HCT116 (cell line): ENCODE results near the gene SCFD2. TPM values are rescaled to one million over a fixed set of nuclear protein-coding genes. Genes with fewer than 3 reads are reported as not detected.

Experiments used
- ATAC-seq: fragments of 200-7000 bp; cut with Tn5 transposase; 2 replicates; pipeline ENCODE4 v1.9.1; 2020; ENCODE audit warnings: mild to moderate bottlenecking, moderate library complexity
- BruUV-seq: library from RNA; stranded (reverse); fragments of 400-500 nt; replicated peaks from 2 replicates; lab custom pipeline; 2021; lab: Mats Ljungman, UMichigan
- CTCF ChIA-PET: fragments of 300-600 bp; sonication (Branson Sonifier 250); formaldehyde crosslinking; loops from one replicate; lab custom pipeline; 2021; ENCODE audit warnings: antibody characterized with exemption; lab: Charles Lee
- POLR2A ChIA-PET: fragments of 300-600, 350-600 bp; sonication (Branson Sonifier 250); formaldehyde crosslinking; loops from one replicate; lab custom pipeline; 2021; ENCODE audit warnings: antibody characterized with exemption; lab: Charles Lee
- RAD21 ChIA-PET, 2 experiments: fragments of 300-600 bp; sonication (Branson Sonifier 250); formaldehyde crosslinking; loops; one replicate each; lab custom pipeline; 2023; ENCODE audit warnings: low total read pairs in 2 of 2; ENCODE audit not compliant: uncharacterized antibody in 2 of 2, unreplicated experiment in 2 of 2, low non-redundant PET in 1 of 2; lab: Charles Lee
- DNase-seq: peaks from one replicate; pipeline ENCODE4 v3.0.0-alpha.2; 2010; ENCODE audit warnings: low read depth, low spot score
- H2AFZ ChIP-seq: fragments of 200-600 bp; shearing (Covaris generic), sonication (generic); 2 replicates; pipeline ENCODE4 v1.6.1; 2017; ENCODE audit warnings: low read depth, mixed run types, mixed read lengths, antibody characterized with exemption, low read length; ENCODE audit not compliant: poor library complexity, severe bottlenecking
- H3K27ac ChIP-seq: 2 replicates; pipeline ENCODE4 v1.5.1; 2012; ENCODE audit warnings: low read depth, low read length
- H3K27me3 ChIP-seq: fragments of 200-600 bp; sonication (generic); 2 replicates; pipeline ENCODE4 v1.6.1; 2016; ENCODE audit warnings: mixed run types, low read length, mixed read lengths; ENCODE audit not compliant: insufficient read depth
- H3K36me3 ChIP-seq, 2 experiments: fragments of 200-500 bp in 1 of 2; fragments of 200-600 bp in 1 of 2; sonication (Bioruptor generic) in 1 of 2; sonication (generic) in 1 of 2; 2 replicates each; pipeline versions ENCODE4 v1.5.1 to v1.6.1; 2014 to 2016; ENCODE audit warnings: low read length in 2 of 2, inconsistent platforms in 1 of 2, mixed read lengths in 1 of 2, mixed run types in 1 of 2; ENCODE audit not compliant: insufficient read depth in 2 of 2, control insufficient read depth in 1 of 2
- H3K4me1 ChIP-seq, 2 experiments: fragments of 200-600 bp in 1 of 2; sonication (generic) in 1 of 2; 2 replicates each; pipeline versions ENCODE4 v1.5.1 to v1.6.1; 2012 to 2017; ENCODE audit warnings: low read length in 2 of 2, inconsistent platforms in 1 of 2, mild to moderate bottlenecking in 1 of 2, mixed read lengths in 1 of 2, mixed run types in 1 of 2, moderate library complexity in 1 of 2; ENCODE audit not compliant: insufficient read depth in 2 of 2, control insufficient read depth in 1 of 2
- H3K4me2 ChIP-seq: fragments of 200-600 bp; sonication (generic); 2 replicates; pipeline ENCODE4 v1.6.1; 2017; ENCODE audit warnings: mixed run types, low read length, mixed read lengths
- H3K4me3 ChIP-seq, 2 experiments: fragments of 200-600 bp in 1 of 2; sonication (generic) in 1 of 2; replicated peaks in 1 of 2; 2 replicates each; pipeline ENCODE4 v1.5.1; 2011 to 2016; ENCODE audit warnings: low read length in 2 of 2, control low read depth in 1 of 2, low read depth in 1 of 2, mild to moderate bottlenecking in 1 of 2, mixed read lengths in 1 of 2, mixed run types in 1 of 2
- H3K79me2 ChIP-seq: fragments of 200-600 bp; sonication (generic); 2 replicates; pipeline ENCODE4 v1.6.1; 2017; ENCODE audit warnings: mild to moderate bottlenecking, mixed run types, low read length, moderate library complexity, mixed read lengths; ENCODE audit not compliant: insufficient read depth
- H3K9ac ChIP-seq: fragments of 200-600 bp; sonication (generic); 2 replicates; pipeline ENCODE4 v1.6.1; 2016; ENCODE audit warnings: low read length, mixed read lengths
- H3K9me2 ChIP-seq: fragments of 200-600 bp; sonication (generic), shearing (Covaris generic); 2 replicates; pipeline ENCODE4 v1.6.1; 2017; ENCODE audit warnings: mixed run types, mild to moderate bottlenecking, moderate library complexity; ENCODE audit not compliant: insufficient read depth
- H3K9me3 ChIP-seq, 2 experiments: fragments of 200-500 bp in 1 of 2; fragments of 200-600 bp in 1 of 2; sonication (Bioruptor generic) in 1 of 2; sonication (generic) in 1 of 2; 2 replicates each; pipeline ENCODE4 v1.6.1; 2014 to 2017; ENCODE audit warnings: low read length in 2 of 2, mixed read lengths in 2 of 2, inconsistent platforms in 1 of 2, low read depth in 1 of 2, mild to moderate bottlenecking in 1 of 2, mixed run types in 1 of 2, moderate library complexity in 1 of 2; ENCODE audit not compliant: control insufficient read depth in 1 of 2, insufficient read depth in 1 of 2
- H4K20me1 ChIP-seq: fragments of 200-600 bp; sonication (generic), shearing (Covaris generic); 2 replicates; pipeline ENCODE4 v1.6.1; 2017; ENCODE audit warnings: mixed run types, mild to moderate bottlenecking, moderate library complexity; ENCODE audit not compliant: insufficient read depth
- ATF3 ChIP-seq: IDR thresholded peaks from 2 replicates; pipeline ENCODE4 v1.6.1; 2012
- CBX3 ChIP-seq: IDR thresholded peaks from 2 replicates; pipeline ENCODE4 v1.6.1; 2012; ENCODE audit warnings: low read depth
- CEBPB ChIP-seq: IDR thresholded peaks from 2 replicates; pipeline ENCODE4 v1.6.1; 2012; ENCODE audit warnings: low read depth
- EGR1 ChIP-seq: IDR thresholded peaks from 2 replicates; pipeline ENCODE4 v1.6.1; 2012; ENCODE audit warnings: low read depth
- ELF1 ChIP-seq: IDR thresholded peaks from 2 replicates; pipeline ENCODE4 v1.6.1; 2012; ENCODE audit warnings: low read depth, borderline replicate concordance
- EZH2 ChIP-seq: fragments of 200-600 bp; sonication (generic); IDR thresholded peaks from 2 replicates; pipeline ENCODE4 v1.6.1; 2017; ENCODE audit warnings: antibody characterized with exemption, mixed run types
- FOSL1 ChIP-seq: IDR thresholded peaks from 2 replicates; pipeline ENCODE4 v1.6.1; 2012; ENCODE audit warnings: low read depth
- JUND ChIP-seq: IDR thresholded peaks from 2 replicates; pipeline ENCODE4 v1.6.1; 2012
- MAX ChIP-seq: IDR thresholded peaks from 2 replicates; pipeline ENCODE4 v1.6.1; 2012
- POLR2AphosphoS5 ChIP-seq: IDR thresholded peaks from 2 replicates; pipeline ENCODE4 v1.6.1; 2011; ENCODE audit warnings: mild to moderate bottlenecking, low read depth, low read length, moderate library complexity
- RAD21 ChIP-seq: IDR thresholded peaks from 2 replicates; pipeline ENCODE4 v1.6.1; 2012; ENCODE audit warnings: low read depth, mild to moderate bottlenecking
- REST ChIP-seq: IDR thresholded peaks from 2 replicates; pipeline ENCODE4 v1.6.1; 2012; ENCODE audit warnings: low read depth
- SIN3A ChIP-seq: IDR thresholded peaks from 2 replicates; pipeline ENCODE4 v1.6.1; 2012; ENCODE audit warnings: low read depth
- SP1 ChIP-seq: IDR thresholded peaks from 2 replicates; pipeline ENCODE4 v1.6.1; 2012; ENCODE audit warnings: low read depth
- SRF ChIP-seq: IDR thresholded peaks from 2 replicates; pipeline ENCODE4 v1.6.1; 2012; ENCODE audit warnings: low read depth
- TCF7L2 ChIP-seq: IDR thresholded peaks from 2 replicates; pipeline ENCODE4 v1.7.0; 2011; ENCODE audit warnings: borderline replicate concordance, inconsistent platforms; ENCODE audit not compliant: insufficient read depth, insufficient read length; ENCODE audit errors: extremely low read depth
- YY1 ChIP-seq: IDR thresholded peaks from 2 replicates; pipeline ENCODE4 v1.6.1; 2011; ENCODE audit warnings: low read length, low read depth, moderate library complexity, mild to moderate bottlenecking; ENCODE audit not compliant: insufficient replicate concordance; ENCODE audit errors: extremely low read depth
- ZFX ChIP-seq: fragments of 450-650 bp; IDR thresholded peaks from 2 replicates; pipeline ENCODE4 v1.6.1; 2017
- intact Hi-C: fragments of 100-400 bp; cut with micrococcal nuclease; formaldehyde crosslinking; loops from 2 replicates; pipeline ENCODE4 v1.10.0; 2022
- total RNA-seq: library from RNA; stranded (reverse); gene quantifications from one replicate; pipeline ENCODE4 v1.2.1, GENCODE V29; 2021; ENCODE audit not compliant: unreplicated experiment

SCFD2 gene
- total RNA-seq, 1 experiment from 2014 or later, result 13.6 TPM

DNA sequence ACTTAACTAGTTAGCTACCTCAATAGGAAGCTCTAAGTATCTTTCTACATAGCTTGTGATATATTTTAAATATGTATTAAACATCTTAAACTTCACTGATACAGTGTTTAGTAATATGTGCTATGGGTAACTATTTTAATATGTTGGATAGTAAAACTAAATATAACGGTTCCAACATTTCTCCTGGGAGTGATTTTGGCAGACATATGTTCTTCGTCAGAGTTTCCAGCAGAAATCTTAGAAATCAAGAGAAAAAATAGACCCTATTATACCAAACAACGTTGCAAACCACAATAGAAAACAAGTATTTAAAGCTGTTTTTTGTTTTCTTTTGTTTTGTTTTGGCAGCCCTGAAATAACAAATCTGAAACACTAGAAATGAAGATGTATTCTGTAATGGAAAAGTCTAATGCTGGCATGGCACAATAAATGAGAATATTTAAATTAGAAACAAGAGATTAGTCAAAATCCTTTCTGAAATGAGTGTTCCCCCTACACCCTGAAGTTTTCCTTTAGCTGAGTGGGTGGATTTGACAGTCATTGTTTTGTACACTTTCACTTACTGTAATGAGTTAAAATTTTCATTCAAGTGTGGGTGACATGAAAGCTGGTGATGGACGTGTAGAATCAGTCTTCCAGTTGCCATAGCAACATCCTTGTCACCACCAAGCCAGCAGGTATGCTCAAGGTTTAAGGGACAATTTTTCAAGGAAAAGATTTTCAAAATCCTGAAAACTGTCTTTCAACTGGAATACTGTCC, 233.5 kb downstream of the SCFD2 start:
- no peaks in the 10 kb centered on the region for H3K79me2 ChIP-seq
- H3K27ac ChIP-seq, result no peak overlapping the region
- no peak overlapping the region for H3K4me2 ChIP-seq
- H4K20me1 ChIP-seq, result no peaks in the 10 kb centered on the region
- no peaks in the 10 kb centered on the region for H3K4me1 ChIP-seq
- BruUV-seq, result no TSS peak
- ChIA-PET RAD21 (no interaction called here), CTCF (no interaction called here), POLR2A (no interaction called here)
- no peak overlapping the region for H3K9ac ChIP-seq
- ATAC-seq, result no peak
- H3K9me2 ChIP-seq, result no peaks in the 10 kb centered on the region
- no peak overlapping the region for H3K4me3 ChIP-seq
- TF ChIP-seq SIN3A (no peak), ZFX (no peak), EGR1 (no peak), CEBPB (no peak), CBX3 (no peak), ATF3 (no peak), EZH2 (no peak)
- DNase-seq, result no peak
- H3K27me3 ChIP-seq, result no peaks in the 10 kb centered on the region
- H3K9me3 ChIP-seq, result no peaks in the 10 kb centered on the region
- no peak overlapping the region for H2AFZ ChIP-seq
- intact Hi-C loops, result no loop called here
- no peaks in the 10 kb centered on the region for H3K36me3 ChIP-seq

GRCh38 chr4:53131562-53131925, 234.3 kb downstream of the SCFD2 start:
- no peaks in the 10 kb centered on the region for H3K4me1 ChIP-seq
- no peak overlapping the region for H3K27ac ChIP-seq
- ChIA-PET RAD21 (no interaction called here), POLR2A (no interaction called here), CTCF (no interaction called here)
- no peaks in the 10 kb centered on the region for H4K20me1 ChIP-seq
- H3K9me2 ChIP-seq, result no peaks in the 10 kb centered on the region
- H3K4me3 ChIP-seq, result no peak overlapping the region
- no peaks in the 10 kb centered on the region for H3K9me3 ChIP-seq
- BruUV-seq, result no TSS peak
- no peak overlapping the region for H3K9ac ChIP-seq
- no peak overlapping the region for H3K4me2 ChIP-seq
- H3K79me2 ChIP-seq, result no peaks in the 10 kb centered on the region
- no peaks in the 10 kb centered on the region for H3K36me3 ChIP-seq
- no peak overlapping the region for H2AFZ ChIP-seq
- no peak for DNase-seq
- intact Hi-C loops, result no loop called here
- no peaks in the 10 kb centered on the region for H3K27me3 ChIP-seq
- ATAC-seq, result no peak
- TF ChIP-seq FOSL1 (no peak), POLR2AphosphoS5 (no peak), JUND (no peak), TCF7L2 (no peak), SRF (no peak), ELF1 (no peak), EZH2 (no peak), CBX3 (no peak), CEBPB (no peak), ZFX (no peak), EGR1 (no peak), ATF3 (no peak), RAD21 (no peak), SP1 (no peak), MAX (no peak), YY1 (no peak), REST (no peak)
